ENCODE data around the gene CAVIN2. TPM values are rescaled to one million over a fixed set of nuclear protein-coding genes. Genes with fewer than 3 reads are reported as not detected.
A peak's percentile ranks its signal among the peaks of the same experiment; 100 is the strongest.

CAVIN2 gene
- total and polyA plus RNA-seq, 9 of the 15 experiments (the other 6 are each of a cell fraction or from before 2014, with no cell fraction given) = 20.6 to 92.4 (median 69.0) TPM

DNA sequence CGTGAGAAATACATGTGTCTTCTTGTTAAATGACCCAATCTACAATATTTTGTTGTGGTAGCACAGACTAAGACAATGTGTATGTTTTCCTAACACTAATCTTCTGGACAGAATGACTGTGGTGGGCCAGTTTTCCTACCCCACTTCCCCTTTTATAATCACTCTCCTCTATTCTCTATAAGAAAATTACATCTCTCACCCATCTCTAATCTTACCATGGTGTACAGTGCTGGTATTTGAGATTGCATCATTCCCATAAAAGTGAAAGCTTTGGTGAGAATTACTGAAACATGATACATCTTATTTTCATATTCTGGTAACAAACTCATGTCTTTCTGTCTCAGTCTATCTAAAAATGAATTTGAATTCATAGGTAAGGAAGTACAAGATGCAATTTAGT, 40.5 kb downstream of the CAVIN2 start (continued):
- TF ChIP-seq, protein P1, sequence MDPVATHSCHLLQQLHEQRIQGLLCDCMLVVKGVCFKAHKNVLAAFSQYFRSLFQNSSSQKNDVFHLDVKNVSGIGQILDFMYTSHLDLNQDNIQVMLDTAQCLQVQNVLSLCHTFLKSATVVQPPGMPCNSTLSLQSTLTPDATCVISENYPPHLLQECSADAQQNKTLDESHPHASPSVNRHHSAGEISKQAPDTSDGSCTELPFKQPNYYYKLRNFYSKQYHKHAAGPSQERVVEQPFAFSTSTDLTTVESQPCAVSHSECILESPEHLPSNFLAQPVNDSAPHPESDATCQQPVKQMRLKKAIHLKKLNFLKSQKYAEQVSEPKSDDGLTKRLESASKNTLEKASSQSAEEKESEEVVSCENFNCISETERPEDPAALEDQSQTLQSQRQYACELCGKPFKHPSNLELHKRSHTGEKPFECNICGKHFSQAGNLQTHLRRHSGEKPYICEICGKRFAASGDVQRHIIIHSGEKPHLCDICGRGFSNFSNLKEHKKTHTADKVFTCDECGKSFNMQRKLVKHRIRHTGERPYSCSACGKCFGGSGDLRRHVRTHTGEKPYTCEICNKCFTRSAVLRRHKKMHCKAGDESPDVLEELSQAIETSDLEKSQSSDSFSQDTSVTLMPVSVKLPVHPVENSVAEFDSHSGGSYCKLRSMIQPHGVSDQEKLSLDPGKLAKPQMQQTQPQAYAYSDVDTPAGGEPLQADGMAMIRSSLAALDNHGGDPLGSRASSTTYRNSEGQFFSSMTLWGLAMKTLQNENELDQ (CRISPR knock-in tag; IDR thresholded peaks at IDR 0.05; ENCODE audit: borderline replicate concordance) = no peak
- TF ChIP-seq ZNF3 (CRISPR knock-in tag; IDR thresholded peaks at IDR 0.05) (no peak), CREM (IDR thresholded peaks at IDR 0.05; ENCODE audit: low read depth) (no peak), ETV5 (CRISPR knock-in tag; IDR thresholded peaks at IDR 0.05; ENCODE audit: low read depth) (no peak), CEBPB (tag; IDR thresholded peaks at IDR 0.05) (peak; percentile 45; the same call in 1 of the 2 replicates)
- TF ChIP-seq, protein P2, sequence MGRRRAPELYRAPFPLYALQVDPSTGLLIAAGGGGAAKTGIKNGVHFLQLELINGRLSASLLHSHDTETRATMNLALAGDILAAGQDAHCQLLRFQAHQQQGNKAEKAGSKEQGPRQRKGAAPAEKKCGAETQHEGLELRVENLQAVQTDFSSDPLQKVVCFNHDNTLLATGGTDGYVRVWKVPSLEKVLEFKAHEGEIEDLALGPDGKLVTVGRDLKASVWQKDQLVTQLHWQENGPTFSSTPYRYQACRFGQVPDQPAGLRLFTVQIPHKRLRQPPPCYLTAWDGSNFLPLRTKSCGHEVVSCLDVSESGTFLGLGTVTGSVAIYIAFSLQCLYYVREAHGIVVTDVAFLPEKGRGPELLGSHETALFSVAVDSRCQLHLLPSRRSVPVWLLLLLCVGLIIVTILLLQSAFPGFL (CRISPR knock-in tag; IDR thresholded peaks at IDR 0.05) = no peak

DNA sequence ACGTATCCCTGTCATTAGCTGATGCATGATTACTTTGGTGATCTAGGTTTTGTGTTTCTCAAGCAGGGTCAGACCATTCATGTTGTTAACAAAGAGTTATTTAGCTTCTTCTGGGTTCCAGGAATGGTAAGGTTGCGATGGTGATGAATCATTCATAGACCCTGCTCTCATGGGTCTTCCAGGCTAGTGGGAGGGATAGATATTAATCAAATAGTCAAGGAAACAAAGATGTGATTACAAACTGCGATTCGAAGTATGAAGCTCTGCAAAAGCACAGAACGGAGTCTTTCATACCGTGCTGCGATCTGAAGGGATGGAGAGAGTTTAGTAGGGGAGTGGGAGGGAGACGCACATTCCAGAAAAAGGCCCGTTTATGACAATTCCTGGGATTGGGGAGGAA, 42.1 kb downstream of the CAVIN2 start:
- ChIA-PET POLR2A (no interaction called here), CTCF (ENCODE audit: low intra/inter-chr PET ratio) (no interaction called here)
- Histone ChIP-seq H3K9me1 (ENCODE audit: control insufficient read depth, insufficient read depth, low read length) (no peaks in the 10 kb centered on the region), H3K4me1 (replicated peaks in 1 of 2; ENCODE audit: control insufficient read depth in 2 of 2, insufficient read depth in 2 of 2, low read length in 2 of 2) (no peaks in the 10 kb centered on the region), H3K9me3 (replicated peaks; ENCODE audit: control insufficient read depth, insufficient read depth, low read depth, low read length) (no peaks in the 10 kb centered on the region), H3K36me3 (ENCODE audit: control insufficient read depth, insufficient read depth, low read length) (no peaks in the 10 kb centered on the region), H3K4me2 (ENCODE audit: insufficient read depth, low read length) (no peak overlapping the region), H2AFZ (ENCODE audit: low read depth, low read length) (no peak overlapping the region), H3K9ac (ENCODE audit: insufficient read depth in 1 of 2, low read depth in 2 of 2, low read length in 2 of 2) (no peak overlapping the region), H3K27me3 (ENCODE audit: control insufficient read depth in 2 of 2, insufficient read depth in 2 of 2, low read length in 2 of 2) (no peaks in the 10 kb centered on the region), H4K20me1 (replicated peaks; ENCODE audit: control insufficient read depth, insufficient read depth, low read length) (no peaks in the 10 kb centered on the region), H3K4me3 (no peak overlapping the region), H3K27ac (ENCODE audit: extremely low read depth, low read depth, low read length) (no peak overlapping the region), H3K79me2 (ENCODE audit: control insufficient read depth, insufficient read depth, low read length) (no peaks in the 10 kb centered on the region)
- intact Hi-C loops (cut with micrococcal nuclease) (no loop called here), in situ Hi-C loops (cut with MboI) (no loop called here)
- 24% methylated on average over 8 of the region's 9 CpGs for WGBS (ENCODE audit: insufficient coverage, low coverage, missing lambda C conversion rate)
- ATAC-seq (no peak), DNase-seq (ENCODE audit: extremely low read depth in 1 of 4, low spot score in 3 of 4) (no peak), FAIRE-seq (no peak)
- BruUV-seq (replicated peaks) = no TSS peak
- TF ChIP-seq EHMT2 (IDR thresholded peaks at IDR 0.05) = no peak
- TF ChIP-seq TGIF2 (CRISPR knock-in tag; IDR thresholded peaks at IDR 0.05) = no peak
- TF ChIP-seq KAT8 (IDR thresholded peaks at IDR 0.05; ENCODE audit: low read depth) = no peak
- no peak for TF ChIP-seq RBM14 (IDR thresholded peaks at IDR 0.05; ENCODE audit: borderline replicate concordance, insufficient read depth, low read depth, low read length)
- TF ChIP-seq FUS (optimal IDR thresholded peaks at IDR 0.05; ENCODE audit: low read depth, low read length) = no peak
- TF ChIP-seq HLTF (IDR thresholded peaks at IDR 0.05) = no peak
- no peak for TF ChIP-seq ZNF764 (CRISPR knock-in tag; IDR thresholded peaks at IDR 0.05; ENCODE audit: low read depth)
- TF ChIP-seq BRD9 (IDR thresholded peaks at IDR 0.05; ENCODE audit: low read depth, partially characterized antibody) = no peak
- no peak for TF ChIP-seq CEBPB (tag; IDR thresholded peaks at IDR 0.05)
- TF ChIP-seq SIN3B (IDR thresholded peaks at IDR 0.05; ENCODE audit: low read depth) = no peak
- no peak for TF ChIP-seq ELF2 (CRISPR knock-in tag; IDR thresholded peaks at IDR 0.05)
- TF ChIP-seq EGR1 (conservative IDR thresholded peaks at IDR 0.05) = no peak
- TF ChIP-seq, protein P3, sequence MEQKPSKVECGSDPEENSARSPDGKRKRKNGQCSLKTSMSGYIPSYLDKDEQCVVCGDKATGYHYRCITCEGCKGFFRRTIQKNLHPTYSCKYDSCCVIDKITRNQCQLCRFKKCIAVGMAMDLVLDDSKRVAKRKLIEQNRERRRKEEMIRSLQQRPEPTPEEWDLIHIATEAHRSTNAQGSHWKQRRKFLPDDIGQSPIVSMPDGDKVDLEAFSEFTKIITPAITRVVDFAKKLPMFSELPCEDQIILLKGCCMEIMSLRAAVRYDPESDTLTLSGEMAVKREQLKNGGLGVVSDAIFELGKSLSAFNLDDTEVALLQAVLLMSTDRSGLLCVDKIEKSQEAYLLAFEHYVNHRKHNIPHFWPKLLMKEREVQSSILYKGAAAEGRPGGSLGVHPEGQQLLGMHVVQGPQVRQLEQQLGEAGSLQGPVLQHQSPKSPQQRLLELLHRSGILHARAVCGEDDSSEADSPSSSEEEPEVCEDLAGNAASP (IDR thresholded peaks at IDR 0.05) = no peak
- TF ChIP-seq NELFE (IDR thresholded peaks at IDR 0.05; ENCODE audit: insufficient read depth, insufficient read length) = no peak
- no peak for TF ChIP-seq IFI16 (CRISPR knock-in tag; IDR thresholded peaks at IDR 0.05)
- no peak for TF ChIP-seq SETDB1 (IDR thresholded peaks at IDR 0.05; ENCODE audit: low read length)

All from K562 (cell line).